GM12891 (cell line): ENCODE data around the gene OR52N1. TPM values are rescaled to one million over a fixed set of nuclear protein-coding genes. Genes with fewer than 3 reads are reported as not detected.

Experiments
- DNase-seq: peaks from one replicate; pipeline ENCODE4 v3.0.0; 2011; ENCODE audit warnings: low spot score; ENCODE audit not compliant: insufficient read length
- FAIRE-seq: peaks from 2 replicates; lab custom pipeline; 2011; peaks lifted over from hg19 to GRCh38; lab: Jason Lieb, UNC
- PAX5 ChIP-seq: IDR thresholded peaks from 2 replicates; pipeline ENCODE4 v1.6.1; 2011; ENCODE audit warnings: low read length, moderate library complexity, mild to moderate bottlenecking; ENCODE audit not compliant: insufficient read depth, severe bottlenecking
- POLR2A ChIP-seq: IDR thresholded peaks from 2 replicates; pipeline ENCODE4 v1.6.1; 2011; ENCODE audit warnings: low read depth, low read length, control low read depth
- POLR2AphosphoS5 ChIP-seq: IDR thresholded peaks from 2 replicates; pipeline ENCODE4 v1.6.1; 2011; ENCODE audit warnings: low read depth, low read length, control low read depth
- POU2F2 ChIP-seq: IDR thresholded peaks from 2 replicates; pipeline ENCODE4 v1.6.1; 2011; ENCODE audit warnings: low read depth, mild to moderate bottlenecking, control low read depth, low read length, moderate library complexity
- SPI1 ChIP-seq: IDR thresholded peaks from 2 replicates; pipeline ENCODE4 v1.6.1; 2011; ENCODE audit warnings: low read depth, low read length, control low read depth
- TAF1 ChIP-seq: IDR thresholded peaks from 2 replicates; pipeline ENCODE4 v1.6.1; 2011; ENCODE audit warnings: low read depth, low read length, control low read depth
- polyA plus RNA-seq: library from polyadenylated mRNA; unstranded; fragments of >200 nt; gene quantifications from one replicate; pipeline ENCODE4 v1.2.1, GENCODE V29; 2012; ENCODE audit warnings: low read depth, missing spikeins, inconsistent platforms; ENCODE audit not compliant: missing spikeins

Gene OR52N1
- polyA plus RNA-seq = not detected

DNA sequence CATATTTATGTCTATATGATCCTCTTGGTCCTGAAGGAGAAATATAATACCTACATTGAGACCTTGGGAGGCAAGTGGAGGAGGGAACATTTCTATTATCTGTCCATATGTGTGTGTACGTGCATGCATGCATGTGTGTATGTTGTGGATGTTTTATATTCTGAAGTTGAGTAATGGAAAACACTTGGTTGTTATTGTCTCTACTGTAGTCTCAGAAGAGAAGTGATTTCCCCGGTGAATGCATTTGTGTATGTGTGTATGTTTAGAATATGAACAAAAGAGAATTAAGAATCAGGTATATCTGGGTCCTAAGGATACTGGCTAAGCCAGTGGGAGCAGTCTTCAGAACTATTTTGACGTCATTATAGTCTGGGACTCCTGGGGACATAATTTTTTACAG lies at the start of gene OR52N1:
Gene OR52N1 (minus strand): TSS at position 101 of the 400 bp plus-strand sequence. CDS start 2,449 bp downstream, outside the sequence.
- no peak for DNase-seq
- no peak for FAIRE-seq
- TF ChIP-seq TAF1 = no peak
- TF ChIP-seq PAX5 = no peak

DNA sequence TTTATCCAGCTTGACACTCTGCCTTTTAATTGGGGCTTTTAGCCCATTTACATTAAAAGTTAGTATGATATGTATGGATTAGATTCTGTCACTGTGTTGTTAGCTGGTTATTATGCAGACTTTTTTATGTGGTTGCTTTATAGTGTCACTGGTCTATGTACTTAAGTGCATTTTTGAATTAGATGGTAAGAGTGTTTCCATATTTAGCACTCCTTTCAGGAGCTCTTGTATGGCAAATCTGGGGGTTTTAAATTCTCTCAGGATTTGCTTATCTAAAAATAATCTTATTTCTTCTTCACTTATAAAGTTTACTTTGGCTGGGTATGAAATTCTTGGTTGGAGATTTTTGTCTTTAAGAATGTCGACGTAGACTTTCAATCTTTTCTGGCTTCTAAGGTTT lies 46.6 kb upstream of the OR52N1 start:
- no peak for FAIRE-seq
- TF ChIP-seq PAX5 (no peak), POLR2AphosphoS5 (no peak), SPI1 (no peak), POU2F2 (no peak), TAF1 (no peak), POLR2A (no peak)
- no peak for DNase-seq

DNA sequence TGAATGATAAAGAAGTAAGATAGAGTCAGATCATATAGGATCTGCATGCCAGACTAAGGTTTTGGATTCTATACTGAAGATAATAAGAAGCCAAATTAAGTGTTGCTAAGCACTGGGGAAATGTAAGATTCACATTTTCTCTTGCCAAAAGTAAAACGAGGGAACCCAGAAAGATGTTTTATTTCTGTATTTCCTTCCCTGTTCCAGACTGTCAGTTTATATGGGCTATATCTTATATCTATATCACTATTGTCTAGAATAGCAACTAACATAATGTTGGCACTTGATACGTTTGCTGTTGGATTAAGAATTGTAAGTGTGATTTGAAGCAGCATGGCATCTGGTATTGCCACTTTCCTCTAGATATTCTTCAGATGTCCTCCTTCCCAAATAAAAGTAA lies 42.4 kb upstream of the OR52N1 start:
- no peak for TF ChIP-seq POLR2A
- TF ChIP-seq SPI1 = no peak
- no peak for TF ChIP-seq POU2F2
- no peak for TF ChIP-seq TAF1
- no peak for TF ChIP-seq POLR2AphosphoS5
- FAIRE-seq (no peak), DNase-seq (no peak)

DNA sequence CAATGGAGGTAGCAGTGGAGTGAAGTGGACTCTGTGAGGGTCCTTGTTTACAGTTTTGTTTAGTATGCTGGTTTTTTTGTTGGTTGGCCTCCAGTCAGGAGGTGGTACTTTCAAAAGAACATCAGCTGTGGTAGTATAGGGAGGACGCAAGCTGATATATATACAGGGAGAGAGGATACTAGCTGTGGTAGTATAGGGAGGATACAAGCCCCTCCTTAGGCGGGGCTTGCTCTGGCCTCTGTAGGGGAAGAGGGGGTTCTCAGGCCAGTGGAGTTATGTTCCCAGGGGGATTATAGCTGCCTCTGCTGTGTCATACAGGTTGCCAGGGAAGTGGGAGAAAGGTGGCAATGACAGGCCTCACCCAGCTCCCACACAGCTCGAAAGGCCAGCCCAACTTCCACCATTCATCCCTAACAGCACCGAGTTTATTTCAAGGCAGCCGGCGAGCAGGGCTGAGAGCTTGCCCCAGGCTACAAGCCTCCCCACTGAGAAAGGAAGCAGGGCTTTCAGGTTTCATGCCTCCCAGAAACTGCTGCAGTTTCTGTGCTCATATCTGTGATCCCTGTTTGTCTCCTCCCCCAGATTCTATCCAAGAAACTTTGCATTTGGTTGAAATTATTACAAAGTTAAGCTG lies 40.2 kb upstream of the OR52N1 start:
- FAIRE-seq (no peak), DNase-seq (no peak)

DNA sequence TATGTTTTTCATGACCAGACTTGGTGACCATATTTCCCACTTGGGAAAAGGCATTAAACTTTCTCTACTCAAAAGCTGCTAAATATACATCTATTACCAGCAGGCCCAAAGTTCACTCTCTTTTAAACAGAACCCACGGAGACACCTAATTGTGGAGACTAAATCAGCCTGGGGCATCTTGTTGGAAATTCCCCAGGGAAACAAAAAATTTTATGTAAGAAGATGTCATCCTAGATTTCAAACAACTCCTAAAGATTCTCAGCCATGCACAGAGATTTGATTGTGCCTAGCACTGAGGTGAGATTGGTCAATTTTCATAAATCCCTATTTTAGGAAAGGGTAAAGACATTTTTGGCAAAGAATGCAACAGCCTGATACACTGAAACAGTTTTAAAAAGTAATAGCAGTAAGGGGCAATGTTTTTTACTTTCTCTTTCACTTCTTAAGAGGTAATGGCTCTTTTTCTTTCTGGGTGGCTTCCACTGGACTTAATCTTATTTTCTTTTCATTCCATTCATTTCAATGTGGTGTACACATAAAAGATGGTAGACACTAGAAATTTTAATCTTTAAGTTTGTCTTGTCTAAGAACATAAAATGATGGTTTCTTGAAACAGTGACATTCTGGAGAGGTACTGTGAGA lies 27.3 kb upstream of the OR52N1 start:
- TF ChIP-seq POU2F2 (no peak), SPI1 (no peak), POLR2A (no peak), TAF1 (no peak), POLR2AphosphoS5 (no peak), PAX5 (no peak)
- peak; percentile 65 for FAIRE-seq
- no peak for DNase-seq

More for the DNA sequence above, 40.2 kb upstream of the OR52N1 start:
- TF ChIP-seq PAX5 (no peak), POLR2AphosphoS5 (no peak), SPI1 (no peak), POLR2A (no peak), TAF1 (no peak), POU2F2 (no peak)

DNA sequence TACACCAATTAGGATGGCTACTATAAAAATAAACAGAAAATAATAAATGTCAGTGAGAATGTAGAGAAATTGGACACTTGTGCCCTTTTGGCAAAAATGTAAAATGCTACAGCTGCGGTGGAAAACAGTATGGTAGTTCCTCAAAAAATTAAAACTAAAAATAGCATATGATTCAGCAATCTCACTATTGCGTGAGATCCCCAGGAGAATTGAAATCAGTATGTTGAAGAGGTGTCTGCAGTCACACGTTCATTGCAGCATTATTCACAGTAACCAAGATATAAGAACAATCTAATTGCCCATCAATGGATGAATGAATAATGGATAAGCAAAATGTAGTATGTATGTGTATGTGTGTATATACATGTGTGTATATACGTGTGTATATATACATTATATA lies 24.5 kb upstream of the OR52N1 start:
- no peak for TF ChIP-seq TAF1
- TF ChIP-seq SPI1 = peak; percentile 29
- FAIRE-seq = no peak
- no peak for DNase-seq

DNA sequence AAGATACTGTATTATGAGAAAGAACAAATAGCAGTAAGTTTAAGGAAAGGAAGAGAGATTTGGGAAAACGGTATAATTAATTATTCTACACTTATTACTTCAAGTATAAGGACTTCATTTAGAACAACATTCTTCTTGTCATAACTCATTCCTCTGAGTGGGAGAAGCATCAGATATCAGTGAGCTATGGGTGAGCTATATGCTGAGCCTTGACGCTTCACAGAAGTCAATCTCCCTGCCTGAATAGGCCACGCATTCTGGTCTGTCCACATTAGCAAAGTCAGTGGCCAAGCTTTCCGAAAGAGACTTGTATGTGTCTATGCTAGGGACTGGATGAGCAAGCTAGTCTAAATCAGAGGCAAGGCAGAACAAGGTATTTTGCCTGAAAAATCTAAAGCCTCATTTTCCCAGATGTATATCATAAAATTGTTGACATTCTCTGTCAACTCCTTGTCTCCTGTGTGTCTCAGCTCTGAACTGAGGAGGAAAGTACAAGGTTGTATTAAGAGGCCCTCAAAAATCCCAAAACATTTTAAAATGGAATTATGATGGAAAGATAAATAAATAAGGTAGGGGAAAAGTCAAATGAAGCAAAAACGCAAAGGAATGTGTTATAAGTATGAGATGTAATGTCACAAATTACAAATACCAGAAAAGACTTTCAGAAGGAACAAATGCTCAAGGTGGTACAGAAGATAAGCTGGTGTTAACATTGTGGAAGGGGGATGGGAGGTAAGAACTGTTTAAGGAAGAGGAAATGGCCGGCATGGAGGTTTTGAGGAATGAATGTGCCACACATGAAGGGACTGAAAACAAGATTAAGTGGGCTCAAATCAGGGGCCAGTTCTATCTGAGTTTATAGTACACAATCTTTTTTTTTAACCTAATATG lies 19.1 kb upstream of the OR52N1 start:
- no peak for TF ChIP-seq PAX5
- no peak for TF ChIP-seq SPI1
- no peak for TF ChIP-seq POLR2A
- TF ChIP-seq POU2F2 = no peak
- TF ChIP-seq POLR2AphosphoS5 = no peak
- TF ChIP-seq TAF1 = no peak
- DNase-seq (no peak), FAIRE-seq (no peak)

DNA sequence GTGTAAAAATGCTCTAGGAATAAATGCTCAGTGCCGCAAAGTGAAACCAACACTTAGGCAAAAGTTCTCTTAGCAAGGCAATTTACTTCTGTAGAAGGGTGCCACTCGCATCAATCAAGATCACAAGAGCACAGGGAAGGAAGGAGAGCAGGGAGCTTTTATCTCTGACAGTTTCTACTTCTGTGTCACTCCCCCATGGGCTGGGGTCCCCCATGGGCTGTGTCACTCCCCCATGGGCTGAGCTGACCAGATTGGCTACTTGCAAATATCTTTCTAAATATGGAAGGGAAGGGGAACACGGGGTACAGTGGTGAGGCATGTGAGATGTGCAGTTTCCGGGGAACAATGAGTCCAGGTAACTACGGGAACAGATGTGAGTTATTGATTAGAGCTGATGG lies 18.1 kb upstream of the OR52N1 start:
- DNase-seq (no peak), FAIRE-seq (no peak)

DNA sequence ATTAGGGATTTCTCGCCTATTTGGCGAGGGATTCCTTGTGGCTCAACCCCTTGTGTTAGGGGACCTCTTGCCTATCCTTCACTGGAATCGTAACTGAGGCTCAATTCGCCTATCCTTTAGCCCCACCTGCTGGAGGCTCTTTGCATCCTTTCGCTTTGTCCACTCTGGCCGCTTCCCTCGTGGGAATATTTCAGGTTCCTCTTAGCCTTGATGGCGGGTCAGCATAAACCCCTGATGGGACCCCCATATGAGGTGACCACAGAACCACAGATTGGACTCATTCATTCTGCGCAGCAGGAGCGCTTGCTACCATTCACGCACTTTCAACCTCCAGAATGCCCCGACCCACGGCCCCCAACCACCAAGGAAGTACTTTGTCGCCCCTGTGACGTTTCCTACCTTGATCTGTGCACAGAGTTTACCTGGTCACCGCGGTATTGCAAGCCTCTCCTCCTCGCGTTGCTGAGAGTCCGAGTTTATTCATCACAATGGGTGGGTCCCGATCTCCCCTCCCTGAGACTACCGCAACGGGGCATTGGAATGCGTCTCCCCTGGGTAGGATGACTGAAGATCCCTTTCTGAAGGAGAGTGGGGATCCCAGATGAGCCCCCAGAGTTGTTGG lies 17.5 kb upstream of the OR52N1 start, which contains the start of gene OR52N2:
Gene OR52N2 (plus strand): TSS at position 425 of the 622 bp plus-strand sequence. CDS start 11,412 bp downstream, outside the sequence.
- no peak for TF ChIP-seq POLR2AphosphoS5
- TF ChIP-seq POU2F2 = no peak
- no peak for TF ChIP-seq TAF1
- TF ChIP-seq PAX5 = no peak
- TF ChIP-seq POLR2A = no peak
- TF ChIP-seq SPI1 = 0 out of 2 replicates have a peak, but pooled peaks have one; percentile 1
- FAIRE-seq = peak; percentile 96
- peak; percentile 5 for DNase-seq

More for the DNA sequence above, 18.1 kb upstream of the OR52N1 start:
- no peak for TF ChIP-seq POLR2A
- no peak for TF ChIP-seq POU2F2
- no peak for TF ChIP-seq POLR2AphosphoS5
- no peak for TF ChIP-seq SPI1
- no peak for TF ChIP-seq TAF1
- TF ChIP-seq PAX5 = no peak
